Stimulated activated CD8-positive, alpha-beta memory T cell treated with anti-CD3 and anti-CD28 coated beads, Interleukin-12 subunit alpha, Interleukin-12 subunit beta, amount 100 ng/mL, for 1 hour (primary cell): ENCODE data around the gene DLX4.

Source experiments
- DNase-seq: peaks from one replicate; pipeline ENCODE4 v3.0.0-alpha.2; 2020; ENCODE audit warnings: low read depth

The DLX4 gene, protein sequence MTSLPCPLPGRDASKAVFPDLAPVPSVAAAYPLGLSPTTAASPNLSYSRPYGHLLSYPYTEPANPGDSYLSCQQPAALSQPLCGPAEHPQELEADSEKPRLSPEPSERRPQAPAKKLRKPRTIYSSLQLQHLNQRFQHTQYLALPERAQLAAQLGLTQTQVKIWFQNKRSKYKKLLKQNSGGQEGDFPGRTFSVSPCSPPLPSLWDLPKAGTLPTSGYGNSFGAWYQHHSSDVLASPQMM

DNA sequence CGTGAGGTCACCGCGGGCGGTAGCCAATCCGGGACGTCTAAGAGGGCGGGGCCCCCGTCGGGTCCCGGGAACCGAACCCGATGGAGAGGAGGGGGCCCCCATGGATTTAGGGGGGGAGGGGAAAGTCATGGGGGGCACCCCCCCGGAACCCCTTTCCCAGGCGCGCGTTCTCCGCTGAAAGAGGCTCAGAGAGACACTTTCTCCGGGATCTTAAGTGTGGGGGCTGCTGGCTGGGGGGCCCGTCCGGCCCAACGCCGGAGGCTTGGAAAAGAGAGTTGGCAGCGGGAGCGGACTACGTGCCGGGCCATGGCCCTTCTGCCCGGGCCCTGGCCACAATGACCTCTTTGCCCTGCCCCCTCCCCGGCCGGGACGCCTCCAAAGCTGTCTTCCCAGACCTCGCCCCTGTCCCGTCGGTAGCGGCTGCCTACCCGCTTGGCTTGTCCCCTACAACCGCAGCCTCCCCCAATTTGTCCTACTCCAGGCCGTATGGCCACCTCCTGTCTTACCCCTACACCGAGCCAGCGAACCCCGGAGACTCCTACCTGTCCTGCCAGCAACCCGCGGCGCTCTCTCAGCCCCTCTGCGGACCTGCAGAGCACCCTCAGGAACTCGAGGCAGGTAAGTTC lies at the start of gene DLX4:
DLX4 (plus strand) TSS at position 57 of the 626 bp plus-strand sequence; CDS start at position 336, 279 bp downstream.
- DNase-seq, result peak; percentile 30

DNA sequence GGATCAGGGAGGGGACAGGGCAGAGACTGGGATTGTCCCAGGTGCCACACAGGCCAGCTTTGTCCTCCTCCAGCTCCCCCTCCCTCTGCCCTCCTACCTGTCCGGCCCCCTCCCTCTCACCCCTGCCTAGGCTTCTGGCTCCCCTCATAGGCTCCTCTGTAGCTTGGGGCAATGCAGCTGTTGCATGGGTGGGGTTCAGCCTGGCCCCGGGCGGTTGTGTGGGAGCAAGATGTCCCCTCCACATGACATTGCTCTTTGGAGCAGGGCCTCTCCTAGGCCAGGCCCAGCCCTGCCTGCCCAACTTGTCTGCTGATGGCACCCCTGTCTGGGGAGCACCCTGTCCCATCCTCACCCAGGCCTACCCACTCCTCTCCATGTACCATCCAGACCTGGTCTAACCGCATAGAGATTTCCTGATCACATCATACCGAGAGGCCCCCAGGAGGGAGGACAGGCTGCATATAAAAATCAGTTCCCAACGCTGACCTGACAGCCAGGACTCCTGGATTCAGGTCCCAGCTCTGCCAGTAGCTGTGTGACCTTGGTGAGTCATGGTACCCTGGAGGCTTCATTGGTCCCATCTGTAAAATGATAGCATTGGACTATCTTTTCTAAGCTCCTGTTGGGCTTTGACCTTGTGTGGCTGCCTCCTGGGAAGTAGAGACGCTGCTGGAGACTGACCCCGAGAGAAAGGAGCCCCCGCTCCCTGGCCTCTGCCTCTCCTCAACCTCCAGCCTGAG lies 48.8 kb upstream of the DLX4 start:
- no peak for DNase-seq

DNA sequence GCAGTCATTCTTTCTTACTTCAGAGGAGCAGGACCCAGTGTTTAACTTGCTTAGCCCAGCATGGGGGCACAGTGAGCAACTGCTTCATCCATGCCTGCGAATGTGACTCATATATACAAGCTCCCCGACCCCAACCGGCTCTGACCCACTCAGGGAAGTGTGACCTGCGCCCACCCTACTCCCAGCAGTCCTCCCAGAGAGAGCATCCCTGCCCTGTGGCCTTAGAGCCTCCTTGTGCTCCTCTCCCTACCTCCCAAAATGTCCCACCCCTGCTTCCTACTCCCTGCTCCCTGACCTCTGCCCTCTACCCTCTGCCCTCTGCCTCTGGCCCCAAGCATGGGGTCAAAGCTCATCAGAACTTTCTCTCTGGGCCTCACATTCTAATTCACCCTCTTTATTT lies 46.9 kb upstream of the DLX4 start:
- no peak for DNase-seq

DNA sequence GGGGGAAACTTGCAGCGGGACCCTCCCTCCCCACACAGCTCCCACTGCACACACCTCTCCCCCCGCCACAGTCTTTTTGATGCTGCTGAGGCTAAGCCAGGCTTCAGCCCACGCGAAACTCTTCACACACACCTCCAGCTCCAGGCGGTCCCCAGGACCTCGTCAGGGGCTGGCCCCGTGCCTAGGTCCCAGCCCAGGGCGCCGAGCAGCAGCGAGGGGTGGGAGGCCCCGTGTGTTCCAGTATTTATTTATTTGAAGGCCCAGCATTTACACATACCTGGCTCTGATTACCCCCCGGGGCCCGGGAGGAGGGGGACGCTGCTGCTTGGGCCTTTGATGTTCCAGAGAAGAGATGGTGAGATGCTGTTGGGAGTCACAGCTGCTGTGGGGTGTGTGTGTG lies 44.9 kb upstream of the DLX4 start:
- DNase-seq, result no peak

DNA sequence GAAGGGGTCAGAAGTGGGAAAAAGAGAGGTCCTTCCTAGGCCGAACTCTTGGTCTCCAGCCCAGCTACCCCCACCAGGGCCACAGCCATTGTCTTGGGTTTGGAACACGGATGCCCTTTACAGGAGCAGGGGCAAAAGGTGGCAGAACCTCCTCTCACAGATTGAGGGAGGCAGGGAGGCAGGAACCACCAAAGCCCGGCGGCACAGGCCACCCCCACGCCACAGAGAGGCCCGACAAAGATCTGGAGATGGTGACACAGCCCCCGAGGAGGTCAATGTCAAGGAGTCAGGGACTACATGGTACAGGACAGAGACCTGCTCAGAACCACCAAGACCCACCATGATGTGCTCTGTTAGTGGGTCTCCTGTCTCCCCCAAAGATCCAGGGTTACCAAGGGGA lies 44.4 kb upstream of the DLX4 start:
- DNase-seq, result no peak

DNA sequence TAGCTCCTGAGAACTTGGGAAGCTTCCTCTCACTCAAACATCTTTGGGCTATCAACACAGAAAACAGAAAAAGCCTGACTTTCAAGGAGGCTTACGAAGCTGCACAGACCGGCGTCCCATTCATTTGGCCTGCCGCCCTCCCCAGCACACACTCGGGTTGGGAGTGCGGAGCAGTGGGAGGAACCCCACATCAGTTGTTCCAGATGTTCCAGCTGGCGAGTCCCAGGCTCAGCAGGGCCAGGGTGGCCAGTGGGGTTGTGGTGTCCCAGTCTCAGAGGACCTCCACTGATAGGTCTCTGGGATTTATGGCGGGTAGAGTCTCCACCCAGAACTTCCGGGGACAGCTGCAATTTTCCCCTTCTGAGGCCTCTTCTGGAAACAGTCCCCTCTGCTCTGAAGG lies 43.1 kb upstream of the DLX4 start:
- no peak for DNase-seq

DNA sequence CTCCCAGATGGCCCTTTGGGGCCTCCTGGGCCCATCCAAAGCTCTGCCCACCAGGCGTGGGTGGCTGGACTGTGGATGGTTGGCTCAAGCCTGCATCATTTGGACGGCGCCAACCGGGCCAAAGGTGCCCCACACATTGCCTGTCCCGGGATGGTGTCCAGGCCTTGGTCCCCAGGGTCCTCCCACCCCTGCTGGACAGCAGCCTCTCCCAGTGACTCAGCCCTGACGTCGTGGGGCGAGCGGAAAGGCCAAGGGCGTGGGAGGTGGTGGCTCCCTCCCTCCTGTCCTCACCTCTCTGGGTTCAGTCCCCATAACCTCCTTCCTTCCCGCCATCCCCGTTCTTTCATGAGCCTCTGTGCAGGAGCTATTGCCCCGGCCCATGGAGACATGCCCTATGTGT lies 42.1 kb upstream of the DLX4 start:
- DNase-seq, result no peak

DNA sequence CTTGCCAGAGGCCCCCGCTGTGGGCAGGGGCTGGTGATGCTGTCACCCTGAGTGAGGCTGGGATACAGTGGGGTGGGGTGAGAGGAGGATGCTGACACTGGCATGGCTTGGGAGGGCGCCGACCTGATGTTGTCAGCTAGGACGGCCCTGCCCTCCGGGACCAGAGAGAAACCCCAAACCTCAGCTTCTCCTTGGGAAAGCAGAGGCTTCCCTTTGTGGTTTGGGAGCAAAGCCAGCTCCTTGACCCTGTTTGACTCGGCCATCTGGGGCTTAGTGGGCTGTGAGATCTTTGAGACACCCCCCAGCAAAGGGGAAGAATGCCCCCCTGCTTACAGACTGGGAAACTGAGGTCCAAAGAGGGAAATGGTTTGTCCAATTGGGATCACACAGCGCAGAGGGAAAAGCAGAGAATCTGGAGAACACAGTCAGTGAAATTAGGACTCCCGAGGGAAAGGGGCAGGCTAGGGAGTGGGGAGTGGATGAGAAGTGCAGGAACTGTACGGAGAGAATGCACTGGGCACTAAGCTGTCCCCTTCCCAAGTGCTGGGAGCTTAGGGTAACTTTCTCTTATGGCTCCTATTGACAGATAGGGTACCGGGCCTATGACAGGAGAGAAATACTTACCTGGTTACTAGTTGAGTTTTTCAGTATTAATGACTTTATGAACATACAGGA lies 40.7 kb upstream of the DLX4 start:
- DNase-seq, result no peak

DNA sequence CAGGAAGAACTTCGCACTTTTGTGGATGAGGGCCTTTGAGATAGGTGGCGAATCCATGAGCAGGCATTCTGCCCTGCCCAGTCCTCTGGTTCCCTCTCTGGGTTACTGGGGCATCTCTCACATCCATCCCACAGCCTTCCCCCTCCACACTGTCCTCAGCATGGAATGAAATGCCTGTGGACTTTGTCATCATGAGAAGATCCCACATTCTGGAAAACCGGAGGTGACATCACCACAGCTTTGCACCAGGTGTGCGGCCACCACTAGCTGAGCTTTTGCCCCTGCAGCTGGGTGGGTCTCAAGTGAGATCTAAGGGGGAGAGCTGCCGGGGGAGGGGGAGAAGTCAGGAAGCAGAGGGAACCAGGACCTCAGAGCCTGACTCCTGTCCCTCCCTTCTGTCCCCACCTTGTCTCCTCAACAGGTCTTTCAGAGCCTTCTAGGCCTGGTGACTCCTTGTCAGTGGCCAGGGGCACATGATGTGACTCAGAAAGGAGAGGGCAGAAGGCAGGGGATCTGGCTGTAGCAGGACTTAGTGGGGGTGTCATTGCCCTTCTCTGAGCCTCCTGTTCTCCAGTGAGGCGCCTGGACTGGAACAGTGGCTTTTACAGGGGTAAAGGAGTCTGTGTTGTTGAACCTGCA lies 40.0 kb upstream of the DLX4 start:
- no peak for DNase-seq

DNA sequence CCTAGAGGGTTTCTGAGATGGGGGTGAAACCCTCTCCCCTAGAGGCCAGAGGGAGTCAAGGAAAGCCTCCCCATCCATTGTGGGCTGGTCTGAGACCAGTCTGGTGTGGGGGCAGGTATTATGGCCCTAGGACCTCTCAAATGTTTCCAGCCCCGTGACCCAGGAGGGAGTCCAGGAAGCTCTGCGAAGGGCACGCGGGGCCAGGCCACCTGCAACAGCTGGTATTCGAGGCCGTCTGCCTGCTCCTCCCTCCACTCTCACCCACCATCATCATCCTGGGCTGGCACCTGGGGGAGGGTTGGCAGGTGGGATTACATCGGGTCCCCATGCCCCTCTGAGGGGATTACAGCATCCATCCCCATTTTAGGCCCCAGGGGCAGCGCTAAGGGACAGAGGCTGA lies 38.1 kb upstream of the DLX4 start:
- no peak for DNase-seq

DNA sequence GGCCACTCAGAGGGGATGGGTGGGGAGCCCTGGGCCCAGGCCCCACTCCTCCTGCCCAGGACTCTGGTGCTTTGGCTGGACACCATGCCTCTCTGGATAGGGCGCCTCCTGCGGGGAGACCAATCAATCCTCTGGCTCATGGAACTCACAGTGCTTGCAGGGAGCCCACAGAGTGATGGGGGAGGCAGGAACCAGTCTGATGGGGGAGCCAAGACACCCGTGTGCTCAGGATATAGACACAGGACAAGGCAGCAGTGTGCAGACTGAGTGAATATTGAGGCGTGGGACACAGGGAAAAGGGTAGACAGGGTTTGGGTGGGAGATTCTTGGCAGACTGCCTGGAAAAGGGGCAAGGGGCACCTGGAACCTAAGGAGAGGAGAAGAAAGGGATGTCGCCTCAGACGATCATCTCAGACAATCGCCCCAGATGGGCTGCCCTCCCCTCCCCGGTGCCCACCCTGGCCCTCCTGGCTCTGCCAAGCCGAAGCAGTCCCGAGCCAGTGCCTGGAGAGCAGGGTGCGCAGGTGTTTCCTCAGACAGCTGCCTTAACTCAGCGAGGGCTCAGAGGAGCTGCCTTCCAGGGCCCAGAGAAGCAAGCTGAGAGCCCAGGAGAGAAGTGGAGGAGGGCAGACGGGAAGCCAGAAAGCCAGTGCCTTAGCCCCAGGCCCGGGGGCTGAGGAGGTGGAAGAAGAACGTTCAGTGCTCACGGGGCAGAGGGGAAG lies 37.4 kb upstream of the DLX4 start:
- DNase-seq, result no peak

DNA sequence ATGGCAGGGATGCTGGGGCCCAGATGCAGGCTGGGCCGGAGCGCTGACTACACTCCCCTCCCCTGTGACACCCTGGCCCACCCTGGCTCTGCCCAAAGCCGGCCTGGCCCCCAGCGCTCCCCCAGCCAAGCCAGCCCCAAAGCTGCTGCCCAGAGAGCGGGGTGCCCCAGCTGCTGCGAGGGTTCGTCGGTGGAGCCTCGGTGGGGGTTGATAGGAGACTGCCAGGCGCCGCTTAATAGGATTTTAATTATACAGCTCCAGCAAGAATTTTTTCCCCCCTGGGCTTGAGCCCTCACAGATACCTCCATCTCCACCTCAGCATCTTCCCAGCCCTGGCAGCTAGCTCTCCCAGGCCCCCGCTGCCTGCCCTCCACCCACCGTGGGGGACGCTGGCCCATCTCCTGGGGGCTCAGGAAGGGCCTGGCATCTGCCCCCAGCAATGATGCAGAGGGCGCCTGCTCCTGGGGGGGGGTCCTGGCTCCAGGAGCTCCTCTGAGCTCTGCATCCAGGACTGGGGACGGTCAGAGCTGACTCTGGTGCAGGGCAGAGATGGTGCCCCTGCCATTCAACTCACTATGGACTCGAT lies 36.8 kb upstream of the DLX4 start:
- DNase-seq, result no peak

DNA sequence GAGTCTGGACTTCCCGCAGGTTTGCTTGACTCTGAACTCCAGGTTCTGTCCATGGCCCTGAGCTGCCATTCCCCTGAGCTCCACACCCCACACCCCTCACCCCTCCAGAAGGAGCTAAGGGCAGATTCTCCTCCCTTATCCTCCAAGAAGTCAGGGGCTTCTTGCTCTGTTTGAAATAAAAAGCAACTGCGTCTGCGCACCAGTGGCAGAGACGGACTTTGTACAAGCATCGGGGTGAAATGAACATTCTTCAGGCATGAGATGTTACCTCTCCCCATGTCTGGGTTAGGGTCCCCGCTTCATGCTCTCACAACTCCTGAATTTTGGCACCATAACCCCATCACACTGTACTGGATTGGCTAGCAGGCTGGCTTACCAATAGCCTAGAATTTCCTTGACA lies 36.1 kb upstream of the DLX4 start:
- DNase-seq, result no peak

DNA sequence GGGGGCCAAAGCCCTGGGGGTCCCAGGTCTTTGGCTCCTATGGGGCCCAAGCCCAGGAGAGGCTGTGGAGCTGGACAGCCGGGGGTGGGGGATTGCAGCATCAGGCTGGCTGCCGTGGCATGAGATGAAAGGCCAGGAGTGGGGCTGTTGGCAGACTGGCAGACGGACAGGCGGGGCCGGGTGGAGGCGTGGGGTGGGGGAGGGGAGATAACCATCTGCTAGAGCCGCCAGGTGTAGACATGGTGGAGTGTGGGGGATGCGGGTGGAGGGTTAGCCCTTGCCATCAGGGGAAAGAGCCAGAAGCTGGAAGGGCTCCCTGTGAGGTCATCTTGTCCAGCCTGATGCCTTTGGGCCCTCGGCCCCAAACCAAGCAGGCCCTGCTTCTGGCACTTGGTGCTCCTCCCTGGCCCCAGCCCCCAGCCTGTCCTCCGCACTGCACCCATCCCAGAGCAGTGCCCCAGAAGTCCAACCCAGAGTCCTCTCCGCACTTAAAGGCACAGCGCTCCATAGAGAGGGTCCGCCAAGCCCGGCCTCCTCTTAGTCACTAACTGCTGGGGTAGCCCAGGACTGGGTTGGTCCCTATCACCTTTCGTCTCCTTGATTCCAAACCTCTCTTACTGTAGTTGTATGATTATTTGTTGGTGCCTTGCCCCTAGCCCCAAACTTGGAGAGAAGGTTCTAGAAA lies 33.3 kb upstream of the DLX4 start:
- DNase-seq, result no peak

DNA sequence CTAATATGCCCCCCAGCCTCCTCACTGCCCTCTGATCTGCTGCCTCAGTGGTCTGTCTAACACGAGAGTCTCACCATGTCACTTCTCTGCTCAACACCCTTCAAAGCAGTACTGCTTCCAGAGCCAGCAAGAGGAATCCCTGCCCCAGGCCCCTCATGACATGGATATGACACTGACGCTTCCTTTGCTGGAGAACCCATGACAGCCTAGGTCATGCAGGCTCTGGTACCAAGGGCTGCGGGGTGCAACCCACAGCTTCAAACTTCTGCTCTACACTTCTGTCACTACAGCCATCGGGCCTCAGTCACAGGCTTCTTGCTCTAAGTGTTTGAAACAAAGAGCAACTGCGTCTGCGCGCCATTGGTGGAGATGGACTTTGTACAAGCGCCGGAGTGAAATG lies 32.6 kb upstream of the DLX4 start:
- DNase-seq, result no peak

DNA sequence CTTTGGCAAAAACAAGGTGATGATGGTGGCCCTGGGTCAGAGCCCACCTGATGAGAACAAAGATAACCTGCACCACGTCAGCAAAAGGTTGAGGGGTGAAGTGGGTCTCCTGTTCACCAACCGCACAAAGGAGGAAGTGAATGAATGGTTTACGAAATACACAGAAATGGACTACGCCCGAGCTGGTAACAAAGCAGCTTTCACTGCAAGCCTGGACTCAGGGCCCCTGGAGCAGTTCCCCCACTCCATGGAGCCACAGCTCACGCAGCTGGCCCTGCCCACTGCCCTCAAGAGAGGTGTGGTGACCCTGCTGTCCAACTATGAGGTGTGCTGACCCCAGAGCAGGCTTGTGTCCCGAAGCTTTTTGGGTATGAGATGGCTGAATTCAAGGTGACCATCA lies 29.7 kb upstream of the DLX4 start:
- no peak for DNase-seq

DNA sequence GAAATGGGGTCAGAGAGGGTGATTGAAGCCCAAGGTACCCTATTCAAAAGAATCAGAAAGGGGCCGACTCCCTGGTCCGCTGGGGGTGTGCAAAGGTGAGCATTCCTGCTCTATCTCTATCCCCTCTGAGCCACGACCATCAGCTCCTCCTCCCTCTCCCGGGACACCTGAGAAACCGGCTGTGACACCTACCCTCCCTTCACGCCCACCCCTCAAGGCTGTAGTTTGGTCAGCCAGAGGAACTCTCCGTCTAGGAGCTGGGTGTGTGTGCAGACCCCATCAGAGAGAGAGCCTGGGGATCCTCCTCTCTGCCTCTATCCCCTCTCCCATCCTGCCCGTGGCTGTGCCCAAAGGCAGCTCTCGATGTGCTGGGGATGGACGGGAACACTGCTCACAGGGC lies 27.6 kb upstream of the DLX4 start:
- no peak for DNase-seq

DNA sequence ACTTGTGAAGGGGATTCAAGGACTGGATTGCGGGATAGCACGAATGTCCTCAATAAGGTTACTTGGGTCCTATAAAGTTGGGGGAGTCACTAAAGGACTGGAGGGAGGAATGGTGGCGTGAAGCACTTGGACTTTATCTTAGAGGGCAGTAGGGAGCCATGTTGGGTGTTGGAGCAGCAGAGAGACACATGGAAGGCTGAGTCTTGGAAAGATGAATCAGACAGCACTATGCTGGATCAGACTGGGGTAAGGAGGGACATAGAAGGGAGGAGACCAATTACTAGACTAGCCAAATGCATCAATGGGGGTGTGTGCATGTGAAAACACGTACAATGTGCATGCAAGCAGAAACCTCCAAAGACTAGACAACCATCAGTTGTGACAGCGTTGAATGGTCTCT lies 26.0 kb upstream of the DLX4 start:
- no peak for DNase-seq

DNA sequence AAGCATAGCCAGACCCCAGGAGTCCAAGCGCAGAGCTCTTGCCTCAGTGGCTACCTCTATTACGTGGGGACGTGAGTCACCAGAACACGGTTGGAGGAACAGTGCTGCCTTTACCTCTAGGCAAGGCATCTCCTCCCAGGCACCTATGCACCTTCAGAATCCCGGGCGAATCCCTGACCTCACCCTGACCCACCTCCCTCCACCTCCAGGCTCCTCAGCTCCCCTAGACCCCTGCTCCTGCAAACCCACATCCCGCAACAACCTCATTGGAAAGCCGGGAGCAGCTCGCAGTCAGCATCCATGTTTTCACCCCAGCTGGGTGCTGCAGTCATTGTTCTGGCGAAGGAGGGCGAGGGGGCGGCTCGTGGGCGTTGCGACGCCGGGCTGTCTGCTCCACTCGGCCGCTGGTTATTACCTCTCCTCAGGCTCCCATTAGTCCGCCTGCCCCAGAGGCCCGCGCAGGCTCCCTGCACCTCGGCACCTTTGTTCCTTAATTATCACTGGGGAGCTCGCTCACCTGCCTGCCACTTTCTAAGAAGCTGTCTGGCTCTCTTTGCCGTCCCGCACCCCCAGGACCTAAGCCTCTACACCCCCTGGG lies 24.6 kb upstream of the DLX4 start:
- no peak for DNase-seq

DNA sequence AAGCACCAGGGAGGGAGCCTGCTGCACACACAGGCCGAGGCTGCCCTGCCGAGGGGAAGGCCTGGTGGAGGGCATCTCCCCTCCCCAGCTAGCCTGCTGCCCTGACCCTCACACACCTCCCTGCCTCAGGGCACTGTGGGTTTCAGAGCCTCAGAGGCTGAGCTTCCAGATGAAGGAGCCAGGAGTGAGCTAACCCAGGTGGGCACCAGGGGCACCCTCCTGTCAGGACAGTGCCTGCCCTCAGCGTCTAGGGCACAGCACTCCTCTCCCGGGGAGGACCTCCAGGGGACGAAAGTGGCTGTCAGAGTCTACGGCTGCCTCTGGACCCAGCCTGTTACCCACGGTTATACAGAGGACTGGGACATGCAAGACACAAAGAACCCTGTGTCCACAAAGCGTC lies 22.8 kb upstream of the DLX4 start:
- no peak for DNase-seq
